ENCODE results near the gene LCE6A.

LCE6A gene

GRCh38 chr1:152876827-152877226, 34.2 kb downstream of the LCE6A start:
- DNase-seq = no peak

- no peak for DNase-seq
Observed at GRCh38 chr1:152878042-152878441, 35.4 kb downstream of the LCE6A start, which contains the start of gene SMCP. TSS of gene SMCP (plus strand) at chr1:152878322. CDS start at chr1:152884423, 6,101 bp downstream.

GRCh38 chr1:152879559-152880198, 37.0 kb downstream of the LCE6A start:
- DNase-seq = no peak

- no peak for DNase-seq
Observed at GRCh38 chr1:152880316-152880715, 37.7 kb downstream of the LCE6A start.

- no peak for DNase-seq
Observed at GRCh38 chr1:152880907-152881306, 38.3 kb downstream of the LCE6A start.

- no peak for DNase-seq
Observed at GRCh38 chr1:152884085-152884484, 41.4 kb downstream of the LCE6A start.

- no peak for DNase-seq
Observed at GRCh38 chr1:152884506-152884905, 41.9 kb downstream of the LCE6A start.

- no peak for DNase-seq
Observed at GRCh38 chr1:152884966-152885624, 42.4 kb downstream of the LCE6A start.

GRCh38 chr1:152886085-152886484, 43.4 kb downstream of the LCE6A start:
- DNase-seq = no peak

- DNase-seq = no peak
Observed at GRCh38 chr1:152886758-152887409, 44.2 kb downstream of the LCE6A start.

GRCh38 chr1:152888126-152888525, 45.5 kb downstream of the LCE6A start:
- DNase-seq = no peak
